ENCODE data around the gene KLHL11. TPM values are rescaled to one million over a fixed set of nuclear protein-coding genes. Genes with fewer than 3 reads are reported as not detected.

KLHL11 gene
- total RNA-seq, 4 donors from 2014 or later = 19.7 to 73.3 (median 38.5) TPM

- Histone ChIP-seq H3K27ac (no peak overlapping the region), H3K9me3 (no peaks in the 10 kb centered on the region), H3K4me3 (no peak overlapping the region), H3K36me3 (no peaks in the 10 kb centered on the region), H3K27me3 (no peaks in the 10 kb centered on the region), H3K4me1 (no peaks in the 10 kb centered on the region)
- TF ChIP-seq CTCF (IDR thresholded peaks at IDR 0.05) (no peak), POLR2A (IDR thresholded peaks at IDR 0.05) (no peak)
- intact Hi-C loops (cut with DNase I; ENCODE audit: low total_unique reads) = no loop called here
- DNase-seq = no peak
Measured at GRCh38 chr17:41910701-41911391, 45.6 kb upstream of the KLHL11 start.

- Histone ChIP-seq H3K27me3 (no peaks in the 10 kb centered on the region), H3K4me3 (no peak overlapping the region), H3K27ac (no peak overlapping the region), H3K9me3 (no peaks in the 10 kb centered on the region), H3K4me1 (no peaks in the 10 kb centered on the region), H3K36me3 (no peaks in the 10 kb centered on the region)
- intact Hi-C loops (cut with DNase I; ENCODE audit: low total_unique reads) = no loop called here
- no peak for DNase-seq
- TF ChIP-seq CTCF (IDR thresholded peaks at IDR 0.05) = no peak
- no peak for TF ChIP-seq POLR2A (IDR thresholded peaks at IDR 0.05)
Measured at GRCh38 chr17:41909088-41909487, 43.9 kb upstream of the KLHL11 start.

GRCh38 chr17:41907633-41908539 is 42.7 kb upstream of the KLHL11 start:
- TF ChIP-seq CTCF (IDR thresholded peaks at IDR 0.05) (no peak), POLR2A (IDR thresholded peaks at IDR 0.05) (no peak)
- Histone ChIP-seq H3K27me3 (no peaks in the 10 kb centered on the region), H3K36me3 (no peaks in the 10 kb centered on the region), H3K9me3 (no peaks in the 10 kb centered on the region), H3K4me1 (no peaks in the 10 kb centered on the region), H3K4me3 (no peak overlapping the region), H3K27ac (peak overlapping the region in 1 of 2 donors; percentile 68)
- intact Hi-C loops (cut with DNase I; ENCODE audit: low total_unique reads) = no loop called here
- DNase-seq = no peak

- DNase-seq = peak; percentile 63 to 75
- intact Hi-C loops (cut with DNase I; ENCODE audit: low total_unique reads) = no loop called here
- Histone ChIP-seq H3K4me3 (no peak overlapping the region), H3K27me3 (no peaks in the 10 kb centered on the region), H3K4me1 (no peaks in the 10 kb centered on the region), H3K36me3 (no peaks in the 10 kb centered on the region), H3K9me3 (no peaks in the 10 kb centered on the region), H3K27ac (peak overlapping the region in 1 of 2 donors; percentile 68)
- no peak for TF ChIP-seq POLR2A (IDR thresholded peaks at IDR 0.05)
- no peak for TF ChIP-seq CTCF (IDR thresholded peaks at IDR 0.05)
Measured at GRCh38 chr17:41907185-41907556, 41.9 kb upstream of the KLHL11 start.
